ENCODE data around the gene DMD.

- TF ChIP-seq CTCF (IDR thresholded peaks at IDR 0.05; ENCODE audit: low read length) (no peak), EZH2phosphoT487 (IDR thresholded peaks at IDR 0.05; ENCODE audit: low read length) (no peak)
Measured at GRCh38 chrX:32048285-32048684, 1163.1 kb downstream of the DMD start.

Measured in MM.1S (cell line).